ENCODE data around the gene LTA4H.

Gene LTA4H

GRCh38 chr12:96014943-96015599 is 20.3 kb downstream of the LTA4H start:
- Histone ChIP-seq H3K36me3 (ENCODE audit: control insufficient read depth, insufficient read depth, low read length) (peaks cover 16% of the 10 kb centered on the region), H3K27me3 (ENCODE audit: control insufficient read depth, insufficient read depth, low read length) (no peaks in the 10 kb centered on the region), H3K4me3 (ENCODE audit: low read length) (no peak overlapping the region), H3K27ac (ENCODE audit: low read depth, low read length) (no peak overlapping the region), H3K9ac (ENCODE audit: low read length) (no peak overlapping the region), H3K4me1 (ENCODE audit: control insufficient read depth, insufficient read depth, low read length) (no peaks in the 10 kb centered on the region)

GRCh38 chr12:96007729-96008128 is 27.7 kb downstream of the LTA4H start:
- H3K36me3 ChIP-seq (ENCODE audit: control insufficient read depth, insufficient read depth, low read length) = peaks cover 32% of the 10 kb centered on the region
- no peaks in the 10 kb centered on the region for H3K4me1 ChIP-seq (ENCODE audit: control insufficient read depth, insufficient read depth, low read length)
- no peak overlapping the region for H3K4me3 ChIP-seq (ENCODE audit: low read length)
- H3K27ac ChIP-seq (ENCODE audit: low read depth, low read length) = no peak overlapping the region
- H3K9ac ChIP-seq (ENCODE audit: low read length) = no peak overlapping the region
- no peaks in the 10 kb centered on the region for H3K27me3 ChIP-seq (ENCODE audit: control insufficient read depth, insufficient read depth, low read length)

- Histone ChIP-seq H3K9ac (ENCODE audit: low read length) (no peak overlapping the region), H3K27me3 (ENCODE audit: control insufficient read depth, insufficient read depth, low read length) (no peaks in the 10 kb centered on the region), H3K4me3 (ENCODE audit: low read length) (no peak overlapping the region), H3K4me1 (ENCODE audit: control insufficient read depth, insufficient read depth, low read length) (no peaks in the 10 kb centered on the region), H3K36me3 (ENCODE audit: control insufficient read depth, insufficient read depth, low read length) (peaks cover 22% of the 10 kb centered on the region), H3K27ac (ENCODE audit: low read depth, low read length) (no peak overlapping the region)
Observed at GRCh38 chr12:96006727-96007126, 28.7 kb downstream of the LTA4H start.

DNA sequence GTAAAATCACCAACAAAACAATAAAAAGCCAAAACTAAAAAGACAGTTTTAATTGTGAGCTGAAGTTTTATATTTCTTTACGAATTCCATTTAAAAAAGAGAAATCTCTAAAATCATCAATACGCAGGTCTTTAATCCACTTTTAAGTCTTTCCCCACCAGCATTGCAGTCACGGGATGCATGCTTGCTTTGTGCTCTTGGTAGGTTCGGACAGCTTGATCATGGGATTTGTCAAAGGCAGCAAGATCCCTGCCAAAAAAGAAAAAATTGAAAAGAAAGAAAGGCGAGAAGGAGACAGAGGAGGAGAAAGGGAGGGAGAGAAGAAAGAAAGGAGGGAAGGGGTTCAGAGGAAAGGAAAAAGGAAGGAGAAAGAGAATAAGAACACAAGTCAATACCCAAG is 34.5 kb downstream of the LTA4H start:
- H3K36me3 ChIP-seq (ENCODE audit: control insufficient read depth, insufficient read depth, low read length) = peaks cover 13% of the 10 kb centered on the region
- no peak overlapping the region for H3K4me3 ChIP-seq (ENCODE audit: low read length)
- no peaks in the 10 kb centered on the region for H3K4me1 ChIP-seq (ENCODE audit: control insufficient read depth, insufficient read depth, low read length)
- no peak overlapping the region for H3K9ac ChIP-seq (ENCODE audit: low read length)
- no peaks in the 10 kb centered on the region for H3K27me3 ChIP-seq (ENCODE audit: control insufficient read depth, insufficient read depth, low read length)
- H3K27ac ChIP-seq (ENCODE audit: low read depth, low read length) = no peak overlapping the region

GRCh38 chr12:95999484-95999883 is 35.9 kb downstream of the LTA4H start:
- Histone ChIP-seq H3K4me3 (ENCODE audit: low read length) (no peak overlapping the region), H3K4me1 (ENCODE audit: control insufficient read depth, insufficient read depth, low read length) (no peaks in the 10 kb centered on the region), H3K36me3 (ENCODE audit: control insufficient read depth, insufficient read depth, low read length) (peaks cover 5% of the 10 kb centered on the region), H3K27me3 (ENCODE audit: control insufficient read depth, insufficient read depth, low read length) (no peaks in the 10 kb centered on the region), H3K27ac (ENCODE audit: low read depth, low read length) (no peak overlapping the region), H3K9ac (ENCODE audit: low read length) (no peak overlapping the region)

DNA sequence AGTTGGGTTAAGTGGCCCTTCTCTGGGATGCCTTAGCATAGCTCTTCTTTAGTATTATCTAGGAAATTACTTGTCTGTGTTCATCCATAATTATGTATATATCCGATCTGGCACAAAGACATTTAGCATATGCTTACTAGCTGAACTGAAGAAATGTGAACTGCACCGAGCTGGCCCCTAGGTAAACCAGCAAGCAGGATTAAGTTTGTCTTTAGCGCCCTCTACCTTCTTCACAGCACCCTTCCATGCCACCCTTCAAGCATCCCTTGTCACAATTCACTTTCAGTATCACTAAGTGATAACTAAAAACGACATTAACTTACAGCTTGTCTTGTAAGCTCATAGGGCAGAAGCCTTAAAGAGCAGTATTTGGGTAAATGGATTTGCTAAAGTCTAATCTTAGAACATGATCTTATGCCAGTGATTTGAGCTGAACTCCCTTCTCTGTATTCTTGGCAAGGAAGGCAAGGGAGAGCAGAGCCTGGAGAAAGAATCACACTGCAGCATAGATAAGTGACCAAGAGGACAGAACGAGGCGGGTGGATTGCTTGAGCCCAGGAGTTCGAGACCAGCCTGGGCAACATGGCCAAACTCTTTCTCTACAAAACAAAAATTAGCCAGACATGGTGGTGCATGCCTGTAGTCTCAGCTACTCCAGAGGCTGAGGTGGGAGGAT is 36.6 kb downstream of the LTA4H start:
- peaks cover 4% of the 10 kb centered on the region for H3K36me3 ChIP-seq (ENCODE audit: control insufficient read depth, insufficient read depth, low read length)
- H3K9ac ChIP-seq (ENCODE audit: low read length) = no peak overlapping the region
- no peaks in the 10 kb centered on the region for H3K27me3 ChIP-seq (ENCODE audit: control insufficient read depth, insufficient read depth, low read length)
- no peak overlapping the region for H3K4me3 ChIP-seq (ENCODE audit: low read length)
- no peak overlapping the region for H3K27ac ChIP-seq (ENCODE audit: low read depth, low read length)
- H3K4me1 ChIP-seq (ENCODE audit: control insufficient read depth, insufficient read depth, low read length) = no peaks in the 10 kb centered on the region

DNA sequence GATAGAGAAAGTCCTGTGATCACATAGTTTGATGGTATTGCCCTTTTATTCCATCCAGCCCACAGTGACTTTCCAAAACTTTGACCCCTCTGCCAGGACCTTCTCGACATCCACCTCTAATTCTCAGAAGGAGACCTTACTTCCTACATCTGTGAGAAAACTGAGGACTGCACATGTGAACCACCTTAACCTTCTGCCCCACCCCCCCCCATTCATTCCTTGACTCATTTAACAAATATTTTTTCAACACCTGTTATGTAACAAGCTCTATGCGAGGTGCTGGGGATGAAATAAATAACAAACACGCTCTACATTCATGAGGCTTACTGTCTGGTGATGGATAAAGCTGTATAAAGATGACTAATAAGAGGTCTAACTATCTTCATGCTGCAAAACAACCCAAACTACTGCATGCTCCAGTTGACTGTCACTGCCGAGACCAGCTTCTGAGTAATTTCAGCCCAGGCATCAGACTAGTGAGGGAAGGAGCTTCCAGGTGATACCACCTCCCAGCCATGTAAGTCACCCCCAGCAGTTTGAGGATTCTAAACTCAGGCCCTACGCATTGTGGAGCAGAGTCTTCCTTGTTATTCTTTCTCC is 37.4 kb downstream of the LTA4H start:
- H3K4me1 ChIP-seq (ENCODE audit: control insufficient read depth, insufficient read depth, low read length) = no peaks in the 10 kb centered on the region
- H3K27ac ChIP-seq (ENCODE audit: low read depth, low read length) = no peak overlapping the region
- no peaks in the 10 kb centered on the region for H3K27me3 ChIP-seq (ENCODE audit: control insufficient read depth, insufficient read depth, low read length)
- H3K9ac ChIP-seq (ENCODE audit: low read length) = no peak overlapping the region
- H3K4me3 ChIP-seq (ENCODE audit: low read length) = no peak overlapping the region
- H3K36me3 ChIP-seq (ENCODE audit: control insufficient read depth, insufficient read depth, low read length) = peaks cover 2% of the 10 kb centered on the region

- Histone ChIP-seq H3K9ac (ENCODE audit: low read length) (no peak overlapping the region), H3K36me3 (ENCODE audit: control insufficient read depth, insufficient read depth, low read length) (peaks cover 2% of the 10 kb centered on the region), H3K27ac (ENCODE audit: low read depth, low read length) (no peak overlapping the region), H3K4me1 (ENCODE audit: control insufficient read depth, insufficient read depth, low read length) (no peaks in the 10 kb centered on the region), H3K27me3 (ENCODE audit: control insufficient read depth, insufficient read depth, low read length) (no peaks in the 10 kb centered on the region), H3K4me3 (ENCODE audit: low read length) (no peak overlapping the region)
Observed at GRCh38 chr12:95997276-95997675, 38.1 kb downstream of the LTA4H start.

- H3K27ac ChIP-seq (ENCODE audit: low read depth, low read length) = no peak within 1 kb of the TSS
- no peak within 1 kb of the TSS for H3K9ac ChIP-seq (ENCODE audit: low read length)
- H3K36me3 ChIP-seq (ENCODE audit: control insufficient read depth, insufficient read depth, low read length) = peaks cover under 1% of the 10 kb centered on the region
- H3K4me1 ChIP-seq (ENCODE audit: control insufficient read depth, insufficient read depth, low read length) = no peaks in the 10 kb centered on the region
- H3K27me3 ChIP-seq (ENCODE audit: control insufficient read depth, insufficient read depth, low read length) = no peaks in the 10 kb centered on the region
- no peak within 1 kb of the TSS for H3K4me3 ChIP-seq (ENCODE audit: low read length)
Observed at GRCh38 chr12:95996034-95996658, 39.2 kb downstream of the LTA4H start, which contains the start of gene HAL. TSS of gene HAL (minus strand) at chr12:95996344. CDS start at chr12:95995910, 434 bp downstream.

GRCh38 chr12:95995238-95996031 is 40.0 kb downstream of the LTA4H start:
- Histone ChIP-seq H3K4me3 (ENCODE audit: low read length) (no peak overlapping the region), H3K27ac (ENCODE audit: low read depth, low read length) (no peak overlapping the region), H3K9ac (ENCODE audit: low read length) (no peak overlapping the region), H3K36me3 (ENCODE audit: control insufficient read depth, insufficient read depth, low read length) (no peaks in the 10 kb centered on the region), H3K27me3 (ENCODE audit: control insufficient read depth, insufficient read depth, low read length) (no peaks in the 10 kb centered on the region), H3K4me1 (ENCODE audit: control insufficient read depth, insufficient read depth, low read length) (no peaks in the 10 kb centered on the region)

DNA sequence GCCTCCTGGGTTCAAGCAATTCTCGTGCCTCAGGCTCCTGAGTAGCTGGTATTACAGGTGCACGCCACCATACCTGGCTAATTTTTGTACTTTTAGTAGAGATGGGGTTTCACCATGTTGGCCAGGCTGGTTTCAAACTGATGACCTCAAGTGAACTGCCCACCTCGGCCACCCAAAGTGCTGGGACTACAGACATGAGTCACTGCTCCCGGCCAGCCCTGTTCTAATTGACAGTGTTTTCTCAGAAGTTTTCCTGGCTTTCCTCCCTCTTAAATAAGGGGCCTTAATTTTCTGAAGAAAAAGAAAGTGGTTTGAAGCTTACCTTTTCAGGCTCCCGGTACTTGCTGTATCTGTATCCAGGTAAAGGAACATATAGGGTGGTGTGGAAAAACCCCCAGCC is 40.9 kb downstream of the LTA4H start:
- H3K36me3 ChIP-seq (ENCODE audit: control insufficient read depth, insufficient read depth, low read length) = no peaks in the 10 kb centered on the region
- H3K4me3 ChIP-seq (ENCODE audit: low read length) = no peak overlapping the region
- no peaks in the 10 kb centered on the region for H3K27me3 ChIP-seq (ENCODE audit: control insufficient read depth, insufficient read depth, low read length)
- no peak overlapping the region for H3K9ac ChIP-seq (ENCODE audit: low read length)
- no peak overlapping the region for H3K27ac ChIP-seq (ENCODE audit: low read depth, low read length)
- H3K4me1 ChIP-seq (ENCODE audit: control insufficient read depth, insufficient read depth, low read length) = no peaks in the 10 kb centered on the region

DNA sequence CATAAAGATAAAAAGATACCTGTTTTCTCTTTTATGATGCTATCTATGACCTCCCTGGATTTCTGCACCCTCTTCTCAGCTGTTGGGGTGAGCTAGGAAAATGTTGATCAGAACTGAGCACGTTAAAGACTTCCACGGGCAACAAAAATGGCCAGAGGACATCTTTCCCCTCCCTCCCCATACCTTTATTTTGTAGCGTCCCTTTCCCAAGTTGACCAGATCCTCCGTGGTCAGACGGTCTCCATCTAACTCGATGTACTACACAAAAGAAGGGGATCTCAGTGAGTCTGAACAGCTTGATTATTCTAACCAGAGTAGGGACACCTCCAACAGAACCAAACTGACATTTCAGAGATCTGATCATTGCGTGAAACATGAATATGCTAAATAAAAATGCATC is 41.5 kb downstream of the LTA4H start:
- Histone ChIP-seq H3K4me3 (ENCODE audit: low read length) (no peak overlapping the region), H3K4me1 (ENCODE audit: control insufficient read depth, insufficient read depth, low read length) (no peaks in the 10 kb centered on the region), H3K27ac (ENCODE audit: low read depth, low read length) (no peak overlapping the region), H3K27me3 (ENCODE audit: control insufficient read depth, insufficient read depth, low read length) (no peaks in the 10 kb centered on the region), H3K36me3 (ENCODE audit: control insufficient read depth, insufficient read depth, low read length) (no peaks in the 10 kb centered on the region), H3K9ac (ENCODE audit: low read length) (no peak overlapping the region)

Data from rectal smooth muscle tissue (tissue), 1 donor.